Stimulated activated naive CD4-positive, alpha-beta T cell treated with Interleukin-2 at 50 U/mL for 16 hours (primary cell): ENCODE results near the gene PPP1R14C.
"Not testable (repeated sequence)": the region's sequence is repeated elsewhere in the genome, so short reads cannot be mapped to it uniquely, and the experiment has no call there.

Source experiments
- DNase-seq: peaks from one replicate; lab custom pipeline; 2025; lab: John Stamatoyannopoulos, UW

Gene PPP1R14C, protein sequence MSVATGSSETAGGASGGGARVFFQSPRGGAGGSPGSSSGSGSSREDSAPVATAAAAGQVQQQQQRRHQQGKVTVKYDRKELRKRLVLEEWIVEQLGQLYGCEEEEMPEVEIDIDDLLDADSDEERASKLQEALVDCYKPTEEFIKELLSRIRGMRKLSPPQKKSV

DNA sequence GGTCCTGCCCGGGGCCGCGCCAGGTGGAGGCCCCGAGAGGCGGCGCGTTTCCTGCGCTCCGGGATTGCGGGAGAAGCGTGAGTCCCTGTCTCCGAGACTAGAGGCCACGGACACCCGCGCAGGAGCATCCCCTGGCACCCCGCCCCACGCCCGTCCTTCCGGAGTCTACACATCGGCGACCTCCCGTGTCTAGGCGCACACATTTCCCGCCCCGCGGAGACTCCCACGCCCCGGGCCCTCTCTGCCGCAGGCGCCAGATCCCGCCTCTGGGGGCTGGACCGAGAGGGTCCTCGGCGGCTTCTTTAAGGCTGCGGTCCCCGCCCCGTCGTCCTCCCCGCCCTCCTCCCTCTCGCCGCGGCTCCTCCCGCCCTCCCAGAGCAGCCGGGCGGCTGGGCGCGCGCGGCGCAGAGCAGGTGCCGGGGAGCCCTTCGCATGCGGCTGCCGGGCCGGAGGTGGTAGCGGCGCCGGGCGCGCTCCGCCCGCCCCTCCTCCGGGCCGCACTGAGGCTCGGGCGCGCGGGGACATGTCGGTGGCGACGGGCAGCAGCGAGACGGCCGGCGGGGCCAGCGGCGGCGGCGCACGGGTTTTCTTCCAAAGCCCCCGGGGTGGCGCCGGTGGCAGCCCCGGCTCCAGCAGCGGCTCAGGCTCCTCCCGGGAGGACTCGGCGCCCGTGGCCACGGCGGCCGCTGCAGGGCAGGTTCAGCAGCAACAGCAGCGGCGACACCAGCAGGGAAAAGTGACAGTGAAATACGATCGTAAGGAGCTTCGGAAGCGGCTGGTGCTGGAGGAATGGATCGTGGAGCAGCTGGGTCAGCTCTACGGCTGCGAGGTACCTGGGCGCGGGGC, at the start of gene PPP1R14C:
PPP1R14C (plus strand) TSS at position 375 of the 846 bp plus-strand sequence; CDS start at position 524, 149 bp downstream.
- peak; percentile 6 for DNase-seq

DNA sequence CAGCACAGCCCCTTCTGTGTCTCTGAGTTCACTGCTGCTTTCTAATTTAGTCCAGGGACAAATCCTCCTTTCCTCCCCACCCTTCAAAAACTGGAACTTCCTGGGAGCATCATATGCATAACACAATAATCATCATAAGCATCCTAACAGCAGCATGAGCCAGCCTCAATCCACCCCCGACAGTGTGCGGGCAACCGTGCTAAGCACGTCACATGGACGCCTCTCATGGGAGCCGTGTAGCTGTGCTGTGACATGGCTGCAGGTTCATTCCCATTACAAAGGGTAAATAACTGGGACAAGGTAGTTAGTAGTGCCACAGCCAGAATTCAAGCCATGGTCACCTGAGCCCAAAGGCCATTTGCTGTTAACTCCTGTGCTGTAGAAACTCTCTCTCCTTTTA, 49.4 kb upstream of the PPP1R14C start:
- no peak for DNase-seq

DNA sequence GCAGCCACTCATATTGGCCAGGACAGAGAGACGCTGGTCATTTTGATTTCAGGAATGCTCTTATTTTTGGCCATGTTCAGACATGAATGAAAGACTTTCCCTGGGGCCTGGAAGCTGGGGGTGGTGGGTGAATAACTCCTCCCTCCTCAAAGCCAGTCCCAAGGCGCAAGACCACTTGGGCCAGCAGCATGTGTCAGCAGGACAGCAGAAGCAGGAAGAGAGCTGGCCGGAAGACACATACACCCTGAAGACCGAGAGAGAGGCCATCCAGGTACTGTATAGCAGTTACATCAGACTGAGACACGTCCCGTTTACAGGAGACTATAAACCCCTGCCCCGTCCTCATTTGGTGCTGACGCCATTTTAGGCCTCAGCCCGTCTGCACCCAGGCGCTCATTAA, 44.7 kb upstream of the PPP1R14C start:
- no peak for DNase-seq

DNA sequence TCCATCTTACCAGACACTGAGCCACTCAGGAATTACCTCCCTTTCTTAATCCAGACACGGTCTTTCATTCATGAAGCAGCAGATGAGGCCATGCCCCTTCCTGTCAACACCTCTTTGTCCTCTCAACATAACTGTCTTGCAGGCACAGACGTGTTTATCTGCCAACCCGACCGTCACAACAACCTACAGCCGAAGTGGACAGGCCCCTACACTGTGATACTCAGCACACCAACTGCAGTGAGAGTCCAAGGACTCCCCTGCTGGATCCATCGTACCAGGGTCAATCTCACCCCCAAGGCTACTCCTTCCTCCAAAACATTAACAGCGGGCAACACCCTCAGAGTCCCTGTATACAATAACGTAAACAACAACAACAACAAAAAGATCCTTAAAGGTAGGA, 43.3 kb upstream of the PPP1R14C start:
- no peak for DNase-seq

DNA sequence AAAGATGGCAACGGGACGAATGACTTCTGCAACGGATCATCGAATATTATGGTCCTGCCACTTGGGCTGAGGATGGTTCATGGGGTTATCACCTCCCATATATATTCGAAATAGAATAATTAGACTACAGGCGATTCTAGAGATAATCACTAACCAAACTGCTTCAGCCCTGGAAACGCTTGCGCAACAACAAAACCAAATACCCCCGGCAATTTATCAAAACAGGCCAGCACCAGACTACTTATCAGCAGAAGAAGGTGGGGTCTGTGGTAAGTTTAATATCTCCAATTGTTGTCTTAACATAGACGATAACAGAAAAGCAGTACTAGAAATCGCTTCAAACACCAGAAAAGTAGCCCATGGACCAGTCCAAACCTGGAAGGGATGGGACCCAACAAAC, 42.9 kb upstream of the PPP1R14C start:
- DNase-seq, result no peak

DNA sequence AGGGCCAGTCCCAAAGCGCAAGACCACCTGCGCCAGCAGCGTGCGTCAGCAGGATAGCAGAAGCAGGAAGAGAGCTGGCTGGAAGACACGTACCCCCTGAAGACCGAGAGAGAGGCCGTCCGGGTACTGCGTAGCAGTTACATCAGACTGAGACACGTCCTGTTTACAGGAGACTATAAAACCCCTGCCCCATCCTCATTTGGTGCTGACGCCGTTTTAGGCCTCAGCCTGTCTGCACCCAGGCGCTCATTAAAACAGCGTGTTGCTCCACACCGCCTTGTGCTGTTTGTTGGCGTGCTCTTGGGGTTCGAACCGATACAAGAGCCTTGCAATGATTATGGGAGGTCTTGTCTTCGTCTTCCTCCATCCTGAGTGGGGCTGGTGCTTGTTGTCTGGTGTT, 42.1 kb upstream of the PPP1R14C start:
- DNase-seq, result no peak

DNA sequence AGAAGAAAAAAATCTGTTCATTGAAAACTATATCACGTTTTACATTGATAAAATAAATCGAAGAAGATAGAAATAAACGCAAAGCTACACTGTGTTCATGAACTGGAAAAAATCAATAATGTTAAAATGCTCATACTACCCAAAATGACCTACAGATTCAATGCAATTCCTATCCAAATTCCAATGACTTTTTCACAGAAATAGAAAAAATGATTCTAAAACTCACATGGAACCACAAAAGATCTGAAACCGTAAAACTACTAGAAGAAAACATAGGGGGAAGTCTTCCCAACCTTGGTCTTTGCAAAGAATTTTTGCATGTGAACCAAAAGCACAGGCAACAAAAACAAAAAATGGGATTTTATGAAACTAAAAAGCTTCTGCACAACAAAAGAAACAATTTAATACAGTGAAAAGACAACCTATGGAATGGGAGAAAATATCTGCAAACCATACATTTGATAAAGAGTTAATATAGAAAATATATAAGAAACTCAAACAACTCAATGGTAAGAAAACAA, 40.0 kb upstream of the PPP1R14C start:
- no peak for DNase-seq

DNA sequence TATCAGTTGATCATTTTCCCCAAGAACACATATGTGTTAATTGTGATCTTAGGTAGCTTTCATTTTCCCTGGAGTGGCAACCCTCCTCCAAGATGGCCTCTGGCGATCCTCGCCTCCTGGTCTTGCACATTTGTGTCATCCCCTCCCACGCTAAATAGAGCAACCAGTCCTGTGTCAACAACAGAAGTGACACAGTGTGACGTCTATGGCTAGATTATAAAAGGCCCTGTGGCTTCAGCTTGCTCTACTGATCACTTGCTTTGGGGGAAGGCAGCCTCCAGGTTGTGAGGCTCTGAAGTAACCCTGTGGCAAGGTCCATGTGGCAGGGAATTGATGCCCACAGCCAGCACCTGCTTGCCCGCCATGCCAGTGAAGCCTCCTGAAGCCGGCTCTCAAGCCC, 30.6 kb upstream of the PPP1R14C start:
- DNase-seq, result no peak

DNA sequence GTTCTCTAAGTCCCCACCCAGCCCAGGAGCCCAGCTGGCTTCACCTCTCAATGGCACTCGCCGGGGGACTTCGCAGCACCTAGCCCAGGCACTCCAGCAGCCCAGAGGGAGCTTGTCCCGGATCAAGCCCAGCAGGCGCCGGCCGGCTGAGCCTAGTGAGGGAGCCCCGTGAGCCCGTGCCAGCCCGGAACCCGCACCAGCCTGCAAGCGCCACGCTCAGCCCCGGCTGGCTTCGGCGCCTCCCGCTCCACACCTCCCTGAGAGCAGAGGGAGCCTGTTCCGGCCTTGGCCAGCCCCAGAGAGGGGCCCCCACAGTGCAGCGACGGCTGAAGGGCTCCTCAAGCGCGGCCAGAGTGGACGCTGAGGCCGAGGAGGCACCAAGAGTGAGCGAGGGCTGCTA, 27.1 kb upstream of the PPP1R14C start:
- no peak for DNase-seq

DNA sequence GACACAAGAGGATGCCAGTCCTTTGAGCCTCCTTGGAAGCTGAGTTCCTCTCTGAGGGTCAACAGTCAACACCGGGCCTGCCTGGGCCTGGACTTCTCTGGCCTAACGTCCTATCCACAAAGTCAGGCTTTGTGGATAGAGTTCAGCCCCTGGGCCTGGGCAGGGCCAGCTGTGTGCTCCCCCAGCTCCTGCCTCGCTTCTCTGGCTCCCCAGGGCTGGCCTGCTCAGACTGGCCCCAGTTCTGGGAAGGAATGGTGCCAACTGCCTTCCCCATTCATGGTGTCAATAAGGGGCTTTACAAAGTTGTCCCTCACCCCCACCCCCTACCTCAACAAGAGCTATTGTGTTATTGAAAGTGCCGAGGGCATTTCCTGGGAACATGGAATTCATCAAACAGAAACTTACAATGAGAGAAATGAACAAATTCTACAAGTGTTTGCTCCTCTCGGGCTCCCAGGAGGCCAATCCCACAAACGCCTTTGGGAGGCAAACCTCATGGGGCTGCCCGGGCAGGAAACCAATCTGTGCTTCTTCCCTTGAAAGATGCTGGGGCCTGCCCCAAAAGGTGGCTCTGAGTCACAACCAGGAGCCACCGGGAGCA, 26.5 kb upstream of the PPP1R14C start:
- no peak for DNase-seq

DNA sequence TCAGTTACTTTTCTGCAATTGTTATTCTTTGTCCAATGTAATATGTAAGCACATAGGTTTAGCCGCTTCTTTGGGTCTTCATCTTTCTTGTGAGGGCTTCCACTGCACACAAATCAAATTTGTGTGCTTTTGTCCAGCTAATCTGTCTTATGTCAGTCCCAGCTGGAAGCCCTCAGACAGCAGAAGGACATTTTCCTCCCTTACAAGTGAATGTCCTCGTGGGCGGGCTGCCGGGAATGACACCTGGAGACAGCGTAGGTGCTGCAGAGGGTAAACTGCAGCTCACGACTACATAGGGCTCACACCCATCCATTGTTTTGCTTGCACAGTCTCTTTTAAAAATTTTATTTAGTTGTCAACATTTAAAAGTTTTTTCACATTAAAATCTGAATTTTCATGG, 24.6 kb upstream of the PPP1R14C start:
- DNase-seq, result no peak

DNA sequence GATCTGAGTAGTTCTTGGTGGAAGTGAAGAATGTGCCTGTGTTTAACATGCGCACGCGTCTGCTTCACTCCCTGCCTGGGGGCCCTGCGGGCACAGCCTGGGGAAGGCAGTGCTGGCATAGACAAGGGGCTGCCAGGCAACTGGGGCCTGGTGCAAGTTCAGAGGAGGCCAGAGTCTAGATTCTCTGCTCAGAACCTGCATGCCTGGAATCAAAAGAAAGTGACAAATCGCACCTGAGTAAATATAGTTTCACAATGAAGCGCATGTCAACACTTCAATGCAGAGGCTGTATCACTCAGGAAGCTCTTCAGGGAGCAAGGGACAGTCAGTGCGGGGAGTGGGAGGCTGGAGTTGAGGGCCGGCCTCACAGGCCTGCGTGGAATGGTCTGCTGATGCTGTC, 24.2 kb upstream of the PPP1R14C start:
- DNase-seq, result no peak

DNA sequence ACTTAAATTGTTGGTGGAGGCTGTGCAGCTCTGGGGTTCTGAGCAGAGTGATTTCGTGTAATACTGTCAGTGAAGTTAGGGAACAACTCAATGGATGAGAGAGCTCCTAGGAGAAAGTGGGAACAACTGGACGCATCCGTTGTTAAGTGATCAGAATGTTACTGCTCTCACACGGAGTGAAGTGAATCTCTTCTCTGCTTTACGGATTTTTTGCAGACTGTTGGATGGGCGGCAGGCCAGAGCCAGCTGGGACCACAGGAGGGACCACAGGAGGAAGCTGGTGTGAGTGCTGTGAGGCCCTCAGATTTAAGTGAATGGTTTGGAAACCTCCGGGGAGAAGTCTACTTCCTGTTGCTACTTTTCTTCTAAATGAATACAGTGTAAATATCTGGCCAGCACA, 23.7 kb upstream of the PPP1R14C start:
- no peak for DNase-seq

DNA sequence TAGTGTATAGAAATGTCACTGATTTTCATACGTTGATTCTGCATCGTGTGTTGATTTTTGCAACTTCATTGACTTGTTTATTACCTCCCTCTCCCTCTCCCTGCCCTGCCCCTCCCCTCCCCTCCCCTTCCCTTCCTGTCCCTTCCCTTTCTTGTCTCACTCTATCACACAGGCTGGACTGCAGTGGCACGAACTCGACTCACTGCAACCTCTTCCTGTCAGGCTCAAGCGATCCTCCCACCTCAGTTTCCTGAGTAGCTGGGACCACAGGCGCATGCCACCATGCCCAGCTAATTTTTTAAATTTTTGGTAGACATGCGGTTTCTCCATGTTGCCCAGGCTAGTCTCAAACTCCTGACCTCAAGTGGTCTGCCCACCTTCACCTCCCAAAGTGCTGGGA, 19.2 kb upstream of the PPP1R14C start:
- no peak for DNase-seq

DNA sequence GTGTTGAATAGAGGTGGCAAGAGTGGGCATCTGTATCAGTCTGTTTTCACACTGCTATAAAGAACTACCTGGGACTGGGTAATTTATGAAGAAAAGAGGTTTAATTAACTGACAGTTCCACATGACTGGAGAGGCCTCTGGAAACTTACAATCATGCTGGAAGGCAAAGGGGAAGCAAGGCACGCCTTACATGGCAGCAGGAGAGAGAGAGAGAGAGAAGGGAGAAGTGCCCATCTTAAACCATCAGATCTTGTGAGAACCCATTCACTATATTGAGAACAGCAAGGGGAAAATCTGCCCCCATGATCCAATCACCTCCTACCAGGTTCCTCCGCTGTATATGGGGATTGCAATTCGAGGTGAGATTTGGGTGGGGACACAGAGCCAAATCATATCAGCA, 18.6 kb upstream of the PPP1R14C start:
- no peak for DNase-seq

DNA sequence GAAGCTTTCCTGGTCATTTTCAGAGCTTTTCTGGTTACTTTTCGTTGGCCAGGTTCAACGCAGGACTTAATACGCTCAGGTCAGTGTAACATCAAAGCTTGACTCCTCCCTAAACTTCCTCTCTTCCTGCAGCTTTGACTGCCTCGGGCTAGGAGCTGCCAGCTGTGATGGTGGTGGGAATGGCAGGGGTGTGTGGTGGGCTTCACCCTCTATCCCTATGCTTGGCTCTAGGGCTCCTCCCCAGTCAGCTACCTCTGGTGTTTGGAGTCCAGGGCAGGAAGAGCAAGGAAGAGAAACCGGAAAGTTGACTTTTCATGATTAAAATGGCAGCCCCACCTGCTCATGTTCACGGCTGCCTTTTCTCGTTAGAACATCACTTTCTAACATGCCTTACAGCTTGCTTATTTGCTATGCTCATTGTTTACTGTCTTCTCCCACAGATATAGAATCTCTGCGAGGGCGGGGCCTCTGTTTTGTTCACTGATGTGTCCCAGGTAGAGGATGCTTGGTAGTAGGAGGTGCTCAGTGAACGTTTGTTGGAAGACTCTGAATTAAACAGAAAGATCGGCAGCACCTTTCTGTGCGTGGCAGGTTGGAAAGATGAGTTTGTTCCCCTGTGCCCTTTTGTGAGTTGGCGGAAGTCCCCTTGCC, 16.1 kb upstream of the PPP1R14C start:
- no peak for DNase-seq

DNA sequence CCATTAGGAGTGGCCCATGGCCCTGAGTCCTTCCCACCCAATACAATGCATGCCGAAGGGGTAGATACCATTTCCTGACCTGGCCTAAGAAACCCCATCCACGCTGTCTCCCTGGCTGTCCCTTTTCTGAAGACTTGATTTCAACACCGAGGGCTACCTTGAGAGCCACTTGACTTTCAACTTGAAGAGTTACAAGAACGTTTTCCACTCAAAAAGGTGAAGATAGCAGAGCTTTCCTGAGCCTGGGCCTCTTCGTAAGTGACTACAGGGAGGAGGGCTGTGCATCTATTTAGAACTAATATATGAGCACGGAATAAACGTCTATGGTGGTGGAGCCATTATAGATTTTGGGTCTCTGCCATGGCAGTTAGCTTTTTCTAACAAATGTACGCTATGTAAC, 14.4 kb upstream of the PPP1R14C start:
- DNase-seq, result no peak

DNA sequence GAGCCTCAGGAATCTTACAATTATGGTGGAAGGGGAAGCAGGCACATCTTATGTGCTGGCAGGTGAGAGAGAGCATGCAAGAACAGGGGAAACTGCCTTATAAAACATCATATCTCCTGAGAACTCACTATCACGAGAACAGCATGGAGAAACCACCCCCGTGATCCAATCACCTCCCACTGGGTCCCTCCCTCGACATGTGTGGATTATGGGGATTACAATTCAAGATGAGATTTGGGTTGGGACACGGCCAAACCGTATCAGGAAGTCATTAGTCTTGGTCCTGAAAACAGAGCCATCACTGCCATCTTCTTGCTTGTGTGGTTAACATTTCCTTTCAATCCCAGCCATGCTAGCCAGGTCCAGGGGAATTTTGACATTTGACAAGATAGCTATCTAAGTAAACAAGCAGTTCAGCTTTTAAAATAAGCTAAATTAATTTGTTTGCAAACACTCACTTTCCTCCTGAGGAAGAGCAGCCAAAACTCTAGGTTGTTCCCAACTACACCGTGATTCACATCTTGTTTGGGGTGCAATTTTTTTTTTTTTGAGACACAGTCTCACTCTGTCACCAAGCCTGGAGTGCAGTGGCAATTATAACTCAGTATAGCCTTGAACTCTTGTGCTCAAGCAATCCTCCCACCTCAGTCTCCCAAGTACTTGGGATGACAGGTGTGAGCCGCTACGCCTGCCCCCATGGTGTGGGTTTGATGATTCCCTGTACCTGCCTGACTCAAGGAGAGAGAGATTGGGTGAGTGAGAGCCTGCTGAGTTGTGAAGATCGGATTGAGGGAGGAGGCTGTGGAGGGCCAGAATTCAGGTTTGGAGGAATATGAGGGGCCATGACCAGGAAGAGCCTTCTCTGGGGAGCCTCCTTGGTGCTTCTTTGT, 13.0 kb upstream of the PPP1R14C start:
- no peak for DNase-seq

DNA sequence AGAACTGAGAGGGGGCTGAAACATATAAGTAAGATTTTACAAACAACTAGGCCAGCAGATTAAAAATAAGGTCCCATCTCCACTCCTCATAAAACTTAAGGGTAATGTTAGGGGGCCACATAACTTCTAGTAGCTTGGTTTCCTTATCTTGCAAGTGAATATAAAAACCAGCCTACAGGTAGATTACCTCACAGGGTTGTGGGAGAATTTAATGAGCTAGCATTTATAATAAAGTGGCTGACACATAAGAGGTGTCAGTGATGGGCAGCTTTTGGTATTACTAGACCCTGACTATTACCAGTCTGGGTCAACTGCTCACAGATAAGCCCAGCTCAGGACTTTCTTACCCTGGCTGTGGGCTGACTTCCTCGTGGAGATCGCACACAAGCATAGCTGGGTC, 9.2 kb upstream of the PPP1R14C start:
- no peak for DNase-seq

DNA sequence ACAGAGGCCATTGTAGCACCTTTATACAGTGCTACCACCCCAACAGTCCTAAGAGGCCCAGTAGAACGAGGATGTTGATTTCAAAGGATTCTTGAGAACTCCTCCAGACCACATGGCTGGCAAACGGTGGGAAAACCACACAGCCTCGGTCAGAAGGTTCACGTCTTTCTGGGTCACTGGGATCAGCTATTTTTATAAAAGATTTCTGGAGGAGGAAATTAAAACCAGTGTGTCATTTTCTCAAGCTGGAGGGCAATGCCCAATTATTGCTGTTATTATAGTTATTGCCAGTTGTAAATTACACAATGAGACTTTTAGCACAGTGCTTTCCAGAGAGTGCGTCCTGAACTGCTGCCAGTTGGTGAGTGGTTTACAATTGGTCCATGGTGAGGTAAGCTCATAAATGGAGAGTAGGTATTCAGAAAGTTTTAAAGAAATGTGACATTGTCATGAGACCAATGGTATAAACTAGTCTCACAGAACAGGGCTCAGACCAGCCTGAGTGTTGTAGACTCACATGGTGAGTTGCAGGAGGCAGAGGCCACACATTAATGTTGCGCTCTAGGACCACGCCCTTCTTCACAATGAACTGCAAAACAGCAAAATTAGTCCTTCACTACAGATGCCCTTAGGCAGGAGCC, 8.4 kb upstream of the PPP1R14C start:
- DNase-seq, result no peak

DNA sequence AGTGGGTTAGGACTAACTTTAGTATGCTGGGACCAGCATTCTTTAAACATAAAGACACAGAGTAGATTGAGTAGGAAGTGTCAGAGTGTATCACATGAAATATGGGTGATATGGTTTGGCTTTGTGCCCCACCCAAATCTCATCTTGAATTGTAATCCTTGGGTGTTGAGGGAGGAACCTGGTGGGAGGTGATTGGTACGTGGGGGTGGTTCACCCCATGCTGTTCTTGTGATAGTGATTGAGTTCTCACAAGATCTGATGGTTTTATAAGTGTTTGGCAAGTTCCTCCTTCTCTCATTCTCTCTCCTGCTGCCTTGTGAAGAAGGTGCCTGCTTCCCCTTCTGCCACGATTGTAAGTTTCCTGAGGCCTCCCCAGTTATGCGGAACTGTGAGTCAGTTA, 5.1 kb upstream of the PPP1R14C start:
- not testable (repeated sequence) for DNase-seq
